ENCODE measurements around the gene EID3.

- no peak for TF ChIP-seq POLR2A (IDR thresholded peaks at IDR 0.05; ENCODE audit: low read length)
- TF ChIP-seq GATA1 (IDR thresholded peaks at IDR 0.05; ENCODE audit: low read depth, low read length): no peak
Measured at GRCh38 chr12:104319918-104320626, 16.5 kb downstream of the EID3 start.

All from erythroblast (primary cell).